ENCODE results near the gene ATXN1. TPM values are rescaled to one million over a fixed set of nuclear protein-coding genes. Genes with fewer than 3 reads are reported as not detected.
A peak's percentile ranks its signal among the peaks of the same experiment; 100 is the strongest.

The ATXN1 gene
- polyA plus RNA-seq, 1 of the 3 experiments (the other 2 are of a cell fraction), result 7.9 TPM

DNA sequence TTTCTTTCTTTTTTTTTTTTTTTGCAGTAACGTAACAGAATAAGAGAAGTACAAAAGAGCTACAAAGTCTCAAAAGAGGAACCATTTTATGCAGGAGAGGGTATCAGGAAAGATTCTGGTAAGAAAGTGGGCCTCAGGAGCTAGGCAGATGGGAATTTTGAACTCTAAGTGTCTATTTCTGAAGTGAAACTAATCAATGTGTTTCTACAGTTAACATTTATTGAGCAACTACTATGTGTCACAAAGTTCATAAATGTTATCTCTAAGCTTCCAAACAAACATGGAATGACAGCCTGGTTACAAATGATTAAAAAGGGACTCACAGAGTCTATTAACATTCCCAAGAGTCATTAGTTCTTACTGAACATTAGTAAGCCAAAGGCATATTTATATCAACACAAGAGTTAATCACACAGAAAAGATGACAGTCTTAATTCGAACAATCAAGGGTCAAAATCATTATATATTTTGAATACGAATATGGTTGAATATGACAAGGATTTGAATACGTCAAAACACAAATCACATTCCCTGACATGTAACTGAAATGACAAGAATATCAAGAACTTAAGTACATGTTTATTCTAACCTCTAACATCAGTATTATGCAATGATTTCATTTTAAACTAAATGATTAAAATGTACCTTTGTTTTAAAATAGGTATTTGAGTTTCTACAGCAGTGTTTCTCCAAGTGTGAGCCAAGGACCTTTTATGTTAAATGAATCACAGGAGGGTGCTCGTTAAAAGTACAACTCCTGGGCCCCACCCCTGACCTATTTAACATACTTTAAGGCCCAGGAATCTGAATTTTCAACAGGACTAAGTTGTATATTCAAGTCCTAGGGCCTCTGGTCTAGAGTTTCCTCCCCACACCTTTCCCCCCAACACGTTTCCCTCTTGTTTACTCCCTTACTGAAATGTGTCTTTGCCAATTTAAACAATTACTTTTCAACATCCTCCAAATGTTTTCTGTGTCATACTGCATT lies 89.7 kb downstream of the ATXN1 start:
- TF ChIP-seq JUND (IDR thresholded peaks at IDR 0.05), result no peak
- TF ChIP-seq, protein P1, sequence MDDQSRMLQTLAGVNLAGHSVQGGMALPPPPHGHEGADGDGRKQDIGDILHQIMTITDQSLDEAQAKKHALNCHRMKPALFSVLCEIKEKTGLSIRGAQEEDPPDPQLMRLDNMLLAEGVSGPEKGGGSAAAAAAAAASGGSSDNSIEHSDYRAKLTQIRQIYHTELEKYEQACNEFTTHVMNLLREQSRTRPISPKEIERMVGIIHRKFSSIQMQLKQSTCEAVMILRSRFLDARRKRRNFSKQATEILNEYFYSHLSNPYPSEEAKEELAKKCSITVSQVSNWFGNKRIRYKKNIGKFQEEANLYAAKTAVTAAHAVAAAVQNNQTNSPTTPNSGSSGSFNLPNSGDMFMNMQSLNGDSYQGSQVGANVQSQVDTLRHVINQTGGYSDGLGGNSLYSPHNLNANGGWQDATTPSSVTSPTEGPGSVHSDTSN (IDR thresholded peaks at IDR 0.05), result no peak
- TF ChIP-seq NFIC (IDR thresholded peaks at IDR 0.05; ENCODE audit: borderline replicate concordance), result no peak
- TF ChIP-seq TAF1 (IDR thresholded peaks at IDR 0.05; ENCODE audit: borderline replicate concordance, low read depth, low read length), result no peak
- TF ChIP-seq, protein P2, sequence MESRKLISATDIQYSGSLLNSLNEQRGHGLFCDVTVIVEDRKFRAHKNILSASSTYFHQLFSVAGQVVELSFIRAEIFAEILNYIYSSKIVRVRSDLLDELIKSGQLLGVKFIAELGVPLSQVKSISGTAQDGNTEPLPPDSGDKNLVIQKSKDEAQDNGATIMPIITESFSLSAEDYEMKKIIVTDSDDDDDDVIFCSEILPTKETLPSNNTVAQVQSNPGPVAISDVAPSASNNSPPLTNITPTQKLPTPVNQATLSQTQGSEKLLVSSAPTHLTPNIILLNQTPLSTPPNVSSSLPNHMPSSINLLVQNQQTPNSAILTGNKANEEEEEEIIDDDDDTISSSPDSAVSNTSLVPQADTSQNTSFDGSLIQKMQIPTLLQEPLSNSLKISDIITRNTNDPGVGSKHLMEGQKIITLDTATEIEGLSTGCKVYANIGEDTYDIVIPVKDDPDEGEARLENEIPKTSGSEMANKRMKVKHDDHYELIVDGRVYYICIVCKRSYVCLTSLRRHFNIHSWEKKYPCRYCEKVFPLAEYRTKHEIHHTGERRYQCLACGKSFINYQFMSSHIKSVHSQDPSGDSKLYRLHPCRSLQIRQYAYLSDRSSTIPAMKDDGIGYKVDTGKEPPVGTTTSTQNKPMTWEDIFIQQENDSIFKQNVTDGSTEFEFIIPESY (IDR thresholded peaks at IDR 0.05; ENCODE audit: borderline replicate concordance, low read depth), result no peak
- no peak for TF ChIP-seq YY1 (IDR thresholded peaks at IDR 0.05; ENCODE audit: low read depth)
- TF ChIP-seq RXRA (IDR thresholded peaks at IDR 0.05; ENCODE audit: borderline replicate concordance, low read depth), result no peak
- TF ChIP-seq SIN3A (IDR thresholded peaks at IDR 0.05; ENCODE audit: borderline replicate concordance, low read depth, low read length), result no peak
- TF ChIP-seq EP300 (IDR thresholded peaks at IDR 0.05; ENCODE audit: borderline replicate concordance in 1 of 2, low read depth in 1 of 2, low read length in 1 of 2), result no peak
- no peak for TF ChIP-seq GABPA (IDR thresholded peaks at IDR 0.05; ENCODE audit: low read depth)
- TF ChIP-seq MXI1 (IDR thresholded peaks at IDR 0.05; ENCODE audit: low read depth, low read length), result no peak
- no peak for TF ChIP-seq TCF12 (IDR thresholded peaks at IDR 0.05)
- no peak for TF ChIP-seq NRF1 (IDR thresholded peaks at IDR 0.05; ENCODE audit: low read depth, low read length)
- no peak for TF ChIP-seq RFX5 (IDR thresholded peaks at IDR 0.05; ENCODE audit: low read length)
- ChIA-PET CTCF (no interaction called here), POLR2A (no interaction called here)
- Histone ChIP-seq H4K20me1 (ENCODE audit: insufficient read depth) (0 out of 2 replicates have a peak, but pooled peaks cover 2% of the 10 kb centered on the region), H3K36me3 (replicated peaks in 1 of 2; ENCODE audit: control insufficient read depth in 1 of 2, insufficient read depth in 2 of 2, low read length in 1 of 2) (peaks cover 0 to 5% of the 10 kb centered on the region in 2 experiments), H3K27ac (ENCODE audit: low read depth in 2 of 2, low read length in 1 of 2) (peak overlapping the region in 1 of 2 experiments; percentile 65; a peak in 1 of 4 replicates), H3K9me3 (no peaks in the 10 kb centered on the region), H3F3A (replicated peaks; ENCODE audit: insufficient read depth) (peaks cover 23% of the 10 kb centered on the region), H3K4me3 (ENCODE audit: low read depth in 2 of 2, low read length in 1 of 2) (no peak overlapping the region), H3K4me2 (no peak overlapping the region), H3K4me1 (ENCODE audit: control insufficient read depth in 1 of 2, insufficient read depth in 2 of 2, low read depth in 1 of 2, low read length in 1 of 2) (peaks cover 0 to 23% of the 10 kb centered on the region in 2 experiments; a peak in 3 of 4 replicates), H3K9me2 (no peaks in the 10 kb centered on the region), H3K79me2 (ENCODE audit: insufficient read depth) (peaks cover 62% of the 10 kb centered on the region), H3K9ac (no peak overlapping the region), H3K27me3 (ENCODE audit: insufficient read depth) (no peaks in the 10 kb centered on the region), H2AFZ (ENCODE audit: low read depth) (no peak overlapping the region)
- 85% methylated on average over 6 of the region's 6 CpGs for WGBS (ENCODE audit: low lambda C conversion rate)
- DNase-seq, result no peak

All from SK-N-SH (cell line).